ENCODE measurements around the gene TXNRD2. TPM values are rescaled to one million over a fixed set of nuclear protein-coding genes. Genes with fewer than 3 reads are reported as not detected.

TXNRD2 gene
- total and polyA plus RNA-seq, 2 of the 4 experiments (the other 2 are of a cell fraction) = 15.6 to 25.7 TPM

DNA sequence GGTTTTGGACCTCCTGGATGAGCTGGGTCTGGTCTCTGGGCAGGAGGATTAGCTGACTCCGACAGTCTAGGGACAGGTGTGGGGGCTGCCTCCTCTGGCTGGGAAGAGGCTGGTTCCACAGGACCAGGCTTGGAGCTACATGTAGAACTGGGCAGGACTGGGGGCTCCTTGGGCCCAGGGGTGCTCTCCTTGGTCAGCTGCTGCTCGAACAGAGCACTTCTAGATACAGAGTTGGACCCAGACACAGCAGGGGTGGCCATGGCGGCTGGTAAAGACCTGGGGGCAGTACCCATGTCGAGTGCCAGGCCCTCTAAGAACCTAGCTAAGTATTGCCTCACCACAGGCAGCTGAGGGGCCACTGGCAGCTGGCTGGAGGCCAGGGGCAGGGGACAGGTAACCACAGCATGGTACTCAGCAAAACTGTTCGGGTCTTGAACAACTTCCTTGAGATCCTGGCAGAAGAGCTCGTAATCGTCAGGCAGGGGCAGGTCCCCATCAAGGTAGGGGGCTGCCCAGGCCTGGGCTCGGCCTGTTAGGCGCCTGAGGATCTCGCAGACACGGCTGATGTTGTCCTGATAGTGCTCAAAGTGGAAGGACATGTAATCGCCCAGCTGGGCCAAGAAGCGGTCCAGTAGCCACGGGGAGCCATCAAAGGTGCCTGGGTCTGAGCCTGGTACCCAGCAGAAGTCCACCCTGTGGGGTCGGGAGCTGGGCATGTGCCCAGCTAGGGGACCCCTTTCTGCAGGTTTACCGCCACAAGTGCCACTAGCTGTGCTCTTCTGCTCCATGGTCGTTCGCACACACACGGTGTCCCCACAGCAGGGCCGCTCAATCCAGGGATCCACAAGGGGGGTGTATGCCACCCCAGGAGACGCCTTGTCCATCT is 90.1 kb downstream of the TXNRD2 start:
- Histone ChIP-seq H4K91ac (ENCODE audit: insufficient read depth, low read depth, low read length) (no peak overlapping the region), H3K9ac (ENCODE audit: low read depth, low read length) (no peak overlapping the region), H2BK20ac (ENCODE audit: low read depth, low read length) (no peak overlapping the region), H3K27ac (ENCODE audit: insufficient read depth, low read length) (no peak overlapping the region), H4K5ac (ENCODE audit: low read depth, low read length) (no peak overlapping the region), H2AFZ (replicated peaks; ENCODE audit: low read length, poor library complexity) (no peak overlapping the region), H3K14ac (replicated peaks; ENCODE audit: low read depth, low read length) (no peak overlapping the region), H2BK15ac (ENCODE audit: low read depth, low read length) (no peak overlapping the region), H2BK5ac (ENCODE audit: low read depth, low read length, poor library complexity, severe bottlenecking) (no peak overlapping the region), H3K9me3 (ENCODE audit: control insufficient read depth, insufficient read depth, low read length) (peaks cover 3% of the 10 kb centered on the region; the same call in 1 of the 2 replicates), H3K56ac (ENCODE audit: extremely low read depth, insufficient read depth, low read length) (no peak overlapping the region), H2AK5ac (ENCODE audit: low read depth, low read length) (no peak overlapping the region), H4K8ac (ENCODE audit: low read depth in 2 of 2, low read length in 2 of 2) (no peak overlapping the region), H3K4me2 (ENCODE audit: low read depth, low read length) (no peak overlapping the region), H3K18ac (ENCODE audit: low read depth, low read length) (no peak overlapping the region), H4K20me1 (ENCODE audit: insufficient read depth, low read length) (peaks cover 57% of the 10 kb centered on the region), H3K4ac (ENCODE audit: low read depth, low read length) (no peak overlapping the region), H3K23ac (ENCODE audit: low read depth, low read length) (no peak overlapping the region), H3K4me3 (ENCODE audit: insufficient read depth, low read depth, low read length) (no peak overlapping the region), H3K4me1 (ENCODE audit: control insufficient read depth, insufficient read depth, low read length) (peaks cover 18% of the 10 kb centered on the region), H3K36me3 (ENCODE audit: control insufficient read depth, insufficient read depth, low read length) (peaks cover 34% of the 10 kb centered on the region), H3K9me1 (ENCODE audit: insufficient read depth, low read length) (peaks cover 33% of the 10 kb centered on the region), H2BK120ac (ENCODE audit: low read depth, low read length) (no peak overlapping the region), H3K27me3 (ENCODE audit: control insufficient read depth, insufficient read depth, low read length) (no peaks in the 10 kb centered on the region), H3K79me1 (ENCODE audit: low read depth in 1 of 2, low read length in 2 of 2) (peaks cover 31 to 91% of the 10 kb centered on the region in 2 experiments), H2AK9ac (replicated peaks; ENCODE audit: low read depth, low read length, poor library complexity) (no peak overlapping the region)
- ATAC-seq (ENCODE audit: low read depth) (no peak), DNase-seq (no peak)
- no TSS peak for BruUV-seq (replicated peaks)
- no peak for TF ChIP-seq NFE2L2 (IDR thresholded peaks at IDR 0.05; ENCODE audit: low read depth, low read length)
- TF ChIP-seq CHD1 (IDR thresholded peaks at IDR 0.05; ENCODE audit: low read depth, low read length) = no peak
- TF ChIP-seq SMC3 (IDR thresholded peaks at IDR 0.05; ENCODE audit: low read depth, low read length) = no peak
- no peak for TF ChIP-seq CTCF (conservative IDR thresholded peaks at IDR 0.05; ENCODE audit: low read depth, low read length)
- in situ Hi-C loops (cut with MboI; ENCODE audit: low sequenced_read_pairs) = no loop called here
- WGBS, 2 experiments (ENCODE audit: extremely low coverage in 2 of 2, insufficient read length in 1 of 2) = 96% methylated on average over 17 of the region's 21 CpGs; no CpG with 5 or more reads in 1 of the 2 experiments
- CTCF ChIA-PET = interaction anchor here (0.5 kb wide), 1 partner anchor 12 kb away, joined by 3 read pairs; no protein-coding TSS in a partner anchor
- dilution Hi-C loops (cut with HindIII; ENCODE audit: low sequenced_read_pairs, unreplicated experiment) = no loop called here
- POLR2A ChIA-PET (ENCODE audit: unreplicated experiment) = no interaction called here
- intact Hi-C loops (cut with micrococcal nuclease) = loop anchor here (5.0 kb wide), 1 partner anchor 119 kb away; no protein-coding TSS in a partner anchor

All from IMR-90 (cell line).